Head of caudate nucleus (tissue), 42 donors: Measurements from ENCODE around the gene AP3D1.
A peak's percentile ranks its signal among the peaks of the same experiment; 100 is the strongest.
"Not testable (repeated sequence)": the region's sequence is repeated elsewhere in the genome, so short reads cannot be mapped to it uniquely, and the experiment has no call there.

Experiments used
- DNase-seq, 42 donors: peaks; one replicate each; pipeline versions ENCODE4 v3.0.0 to v3.0.0-alpha.2; 2020 to 2021; ENCODE audit warnings: mixed read lengths in 7 of 42
- intact Hi-C: fragments of 100-400 bp; cut with DNase I; formaldehyde crosslinking; loops from one replicate; pipeline ENCODE4 v1.15.0; 2022

Gene AP3D1

DNA sequence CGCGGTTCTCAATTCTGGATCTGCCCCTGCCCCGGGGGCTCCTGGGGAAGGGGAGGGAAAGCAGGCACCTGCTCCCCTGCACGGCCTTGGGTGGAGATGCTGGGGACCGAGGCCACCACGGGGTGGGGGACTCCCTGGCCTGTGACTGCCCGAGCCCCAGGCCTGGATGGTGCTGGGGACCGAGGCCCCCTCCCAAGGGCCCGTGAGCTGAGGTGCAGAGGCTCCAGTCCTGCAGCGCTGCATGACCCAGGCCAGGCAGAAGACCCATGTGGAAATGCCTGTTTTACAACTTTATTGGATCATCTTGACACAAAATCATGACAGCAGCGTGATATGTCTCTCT lies 50.7 kb downstream of the AP3D1 start:
- DNase-seq, result no peak
- intact Hi-C loops, result loop anchor here (5.0 kb wide), 1 partner anchor 47 kb away; no protein-coding TSS in a partner anchor

DNA sequence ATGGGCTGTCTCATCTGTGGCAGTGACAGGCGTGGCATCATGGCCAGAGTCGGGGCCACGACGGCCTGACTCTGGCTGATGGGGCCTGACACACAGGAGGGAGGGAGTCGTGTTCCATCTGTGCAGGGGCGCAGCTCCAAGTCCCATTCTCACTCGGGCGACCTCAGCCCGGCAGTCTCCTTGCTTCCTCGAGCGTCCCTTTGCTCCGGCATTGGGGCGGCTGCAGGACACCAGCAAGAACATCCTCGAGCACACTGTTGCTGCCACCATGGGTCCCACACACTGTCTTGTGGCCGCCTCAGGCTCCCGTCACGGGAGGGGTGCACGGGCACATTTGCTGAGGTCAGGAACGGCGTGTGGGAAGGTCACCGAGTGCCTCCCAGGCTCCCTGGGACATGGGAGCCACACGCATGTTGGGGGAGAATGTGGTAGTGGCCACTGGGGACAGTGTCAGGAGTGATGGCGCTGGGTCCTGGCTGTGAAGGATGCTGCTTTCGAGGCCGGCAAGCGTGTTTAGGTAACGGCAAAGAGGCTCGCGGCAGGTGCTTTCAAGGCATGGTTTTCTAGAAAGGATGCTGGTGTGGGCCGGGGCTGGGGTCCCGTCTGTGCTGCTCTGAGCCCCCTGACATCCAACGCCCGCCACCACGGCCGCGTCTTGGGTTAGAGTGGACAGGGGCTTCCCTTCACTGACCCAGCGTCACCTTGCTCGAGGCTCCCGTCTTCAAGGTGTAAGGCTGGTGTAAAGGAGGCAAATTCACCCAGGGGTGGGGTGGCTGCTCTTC lies 51.2 kb downstream of the AP3D1 start:
- no peak for DNase-seq
- intact Hi-C loops, result loop anchor here (5.0 kb wide), 1 partner anchor 47 kb away; no protein-coding TSS in a partner anchor

DNA sequence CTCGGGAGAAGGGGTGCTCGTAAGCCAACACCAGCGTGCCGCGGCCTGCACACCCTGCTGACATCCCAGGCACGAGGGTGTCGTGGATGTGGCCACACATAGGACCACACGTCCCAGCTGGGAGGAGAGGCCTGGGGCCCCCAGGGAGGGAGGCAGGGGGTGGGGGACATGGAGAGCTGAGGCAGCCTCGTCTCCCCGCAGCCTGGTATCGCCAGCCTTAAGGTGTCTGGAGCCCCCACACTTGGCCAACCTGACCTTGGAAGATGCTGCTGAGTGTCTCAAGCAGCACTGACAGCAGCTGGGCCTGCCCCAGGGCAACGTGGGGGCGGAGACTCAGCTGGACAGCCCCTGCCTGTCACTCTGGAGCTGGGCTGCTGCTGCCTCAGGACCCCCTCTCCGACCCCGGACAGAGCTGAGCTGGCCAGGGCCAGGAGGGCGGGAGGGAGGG lies 52.3 kb downstream of the AP3D1 start:
- DNase-seq, result no peak
- intact Hi-C loops, result no loop called here

DNA sequence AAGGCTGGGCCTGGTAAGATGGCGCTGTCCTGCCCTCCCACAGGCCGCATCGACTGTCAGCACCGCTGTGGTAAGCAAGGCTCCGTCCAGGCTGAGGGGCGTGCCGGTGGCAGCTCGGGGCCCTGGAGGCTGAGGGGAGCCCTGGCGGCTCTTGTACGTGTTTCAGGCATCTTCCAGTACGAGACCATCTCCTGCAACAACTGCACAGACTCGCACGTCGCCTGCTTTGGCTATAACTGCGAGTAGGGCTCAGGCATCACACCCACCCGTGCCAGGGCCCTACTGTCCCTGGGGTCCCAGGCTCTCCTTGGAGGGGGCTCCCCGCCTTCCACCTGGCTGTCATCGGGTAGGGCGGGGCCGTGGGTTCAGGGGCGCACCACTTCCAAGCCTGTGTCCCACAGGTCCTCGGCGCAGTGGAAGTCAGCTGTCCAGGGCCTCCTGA lies 53.5 kb downstream of the AP3D1 start:
- intact Hi-C loops, result no loop called here
- no peak for DNase-seq

DNA sequence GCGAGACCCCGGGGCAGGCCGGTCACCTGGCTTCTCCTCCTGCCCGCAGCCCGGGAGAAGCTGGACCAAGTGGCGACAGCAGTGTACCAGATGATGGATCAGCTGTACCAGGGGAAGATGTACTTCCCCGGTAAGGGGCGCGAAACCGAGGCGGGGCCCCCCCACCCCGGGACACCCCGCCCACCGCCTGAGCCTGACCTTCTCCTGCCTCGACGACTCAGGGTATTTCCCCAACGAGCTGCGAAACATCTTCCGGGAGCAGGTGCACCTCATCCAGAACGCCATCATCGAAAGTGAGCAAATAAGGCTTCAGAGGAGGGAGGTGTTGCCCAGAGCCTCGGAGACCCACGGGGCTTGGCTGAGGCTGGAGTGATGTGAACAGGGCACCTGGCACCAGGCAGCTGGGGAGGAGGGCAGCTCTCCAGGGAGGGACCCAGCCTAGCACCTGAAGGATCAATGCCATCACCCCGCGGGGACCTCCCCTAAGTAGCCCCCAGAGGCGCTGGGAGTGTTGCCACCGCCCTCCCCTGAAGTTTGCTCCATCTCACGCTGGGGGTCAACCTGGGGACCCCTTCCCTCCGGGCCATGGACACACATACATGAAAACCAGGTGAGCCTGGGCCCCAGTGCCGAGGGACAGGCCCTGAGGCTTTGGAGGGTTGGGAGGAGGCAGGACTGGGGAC lies 54.0 kb downstream of the AP3D1 start:
- DNase-seq, result no peak
- intact Hi-C loops, result no loop called here

DNA sequence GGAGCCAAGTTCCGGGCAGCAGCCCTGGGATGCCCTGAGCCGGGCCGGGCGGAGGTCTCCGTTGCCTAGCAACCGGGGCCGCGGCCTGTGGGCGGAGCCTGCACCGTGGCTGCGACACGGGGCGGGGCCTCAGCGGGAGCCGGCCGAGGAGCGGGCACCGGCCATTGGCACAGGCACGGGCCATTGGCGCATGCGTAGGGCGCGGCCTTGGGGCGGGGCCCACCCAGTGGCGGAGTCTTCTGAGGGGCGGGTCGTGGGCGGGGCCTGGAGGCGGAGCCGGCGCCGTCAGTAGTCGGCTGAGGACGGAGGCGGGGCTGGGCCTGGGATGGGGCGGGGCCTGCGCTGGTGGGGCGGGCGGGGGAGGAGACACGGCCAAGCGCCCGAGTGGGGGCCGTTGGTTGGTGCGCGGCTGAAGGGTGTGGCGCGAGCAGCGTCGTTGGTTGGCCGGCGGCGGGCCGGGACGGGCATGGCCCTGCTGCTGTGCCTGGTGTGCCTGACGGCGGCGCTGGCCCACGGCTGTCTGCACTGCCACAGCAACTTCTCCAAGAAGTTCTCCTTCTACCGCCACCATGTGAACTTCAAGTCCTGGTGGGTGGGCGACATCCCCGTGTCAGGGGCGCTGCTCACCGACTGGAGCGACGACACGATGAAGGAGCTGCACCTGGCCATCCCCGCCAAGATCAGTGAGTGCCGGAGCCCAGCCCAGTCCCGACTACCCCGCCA lies 54.7 kb downstream of the AP3D1 start, which contains the start of gene IZUMO4:
TSS of gene IZUMO4 (plus strand) at position 436 of the 723 bp plus-strand sequence. CDS start at position 467, 31 bp downstream.
- intact Hi-C loops, result no loop called here
- peak; percentile 96 to 100 (median 99) for DNase-seq

DNA sequence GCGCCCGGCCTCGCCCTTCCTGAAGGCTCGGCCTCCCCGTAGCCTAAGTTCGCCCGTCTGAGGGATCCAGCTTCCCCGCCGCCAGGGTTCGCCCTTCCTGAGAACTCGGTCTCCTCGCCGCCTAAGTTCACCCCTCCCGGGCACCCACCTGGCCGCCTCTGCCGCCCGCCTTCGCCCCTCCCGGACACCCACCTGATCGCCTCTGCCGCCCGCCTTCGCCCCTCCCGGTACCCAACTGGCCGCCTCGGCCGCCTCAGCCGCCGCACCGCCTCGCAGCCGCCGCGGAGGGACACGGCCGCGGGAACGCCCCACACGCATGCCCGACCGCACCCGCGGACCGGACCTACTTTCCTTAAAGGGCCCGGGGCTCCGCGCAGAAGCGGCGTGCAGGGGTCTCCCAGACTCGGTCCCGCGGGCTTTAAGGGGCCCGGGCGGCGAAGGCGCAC lies 55.3 kb downstream of the AP3D1 start, which contains the start of gene MOB3A:
TSS of gene MOB3A (minus strand) at position 293 of the 446 bp plus-strand sequence. CDS start 17,766 bp downstream, outside the sequence.
- DNase-seq, result peak in 23 of 42 donors; percentile 61 to 93 (median 85)
- intact Hi-C loops, result no loop called here

DNA sequence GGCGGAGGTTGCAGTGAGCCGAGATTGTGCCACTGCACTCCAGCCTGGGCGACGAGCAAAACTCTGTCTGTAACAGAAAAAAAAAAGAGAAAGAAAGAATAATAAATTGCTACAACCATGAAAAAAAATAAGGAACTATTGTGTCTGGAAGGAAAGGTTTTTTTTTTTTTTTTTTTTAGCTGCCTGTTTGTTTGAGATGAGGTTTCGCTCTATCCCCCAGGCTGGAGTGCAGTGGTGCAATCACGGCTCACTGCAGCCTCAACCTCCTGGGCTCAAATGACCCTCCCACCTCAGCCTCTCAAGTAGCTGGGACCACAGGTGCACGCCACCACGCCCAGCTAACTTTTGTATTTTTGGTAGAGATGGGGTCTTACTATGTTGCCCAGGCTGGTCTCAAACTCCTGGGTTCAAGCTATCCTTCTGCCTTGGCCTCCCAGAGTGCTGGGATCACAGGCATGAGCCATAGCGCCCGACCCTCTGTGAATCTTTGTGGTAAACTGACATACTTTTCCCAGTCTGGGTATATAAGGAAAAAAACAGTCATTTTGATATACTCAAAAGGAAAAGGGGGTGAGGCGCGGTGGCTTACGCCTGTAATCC lies 59.3 kb downstream of the AP3D1 start:
- intact Hi-C loops, DNase-seq: not testable (repeated sequence)

DNA sequence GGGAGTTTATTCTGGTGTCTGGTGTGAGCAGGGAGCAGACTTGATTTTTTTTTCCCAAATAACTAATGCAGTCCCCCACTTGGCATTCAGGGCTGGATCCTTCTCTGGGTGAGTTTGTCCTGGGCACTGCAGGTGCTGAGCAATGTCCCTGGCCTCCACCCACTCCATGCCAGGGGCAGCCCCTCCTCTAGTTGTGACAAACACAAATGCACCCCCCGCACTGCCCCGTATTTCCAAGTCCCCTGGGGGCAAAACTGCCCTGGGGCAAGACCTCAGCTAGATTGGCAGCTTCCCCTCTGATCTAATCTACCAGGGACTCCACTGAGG lies 61.7 kb downstream of the AP3D1 start:
- no peak for DNase-seq
- intact Hi-C loops, result no loop called here

DNA sequence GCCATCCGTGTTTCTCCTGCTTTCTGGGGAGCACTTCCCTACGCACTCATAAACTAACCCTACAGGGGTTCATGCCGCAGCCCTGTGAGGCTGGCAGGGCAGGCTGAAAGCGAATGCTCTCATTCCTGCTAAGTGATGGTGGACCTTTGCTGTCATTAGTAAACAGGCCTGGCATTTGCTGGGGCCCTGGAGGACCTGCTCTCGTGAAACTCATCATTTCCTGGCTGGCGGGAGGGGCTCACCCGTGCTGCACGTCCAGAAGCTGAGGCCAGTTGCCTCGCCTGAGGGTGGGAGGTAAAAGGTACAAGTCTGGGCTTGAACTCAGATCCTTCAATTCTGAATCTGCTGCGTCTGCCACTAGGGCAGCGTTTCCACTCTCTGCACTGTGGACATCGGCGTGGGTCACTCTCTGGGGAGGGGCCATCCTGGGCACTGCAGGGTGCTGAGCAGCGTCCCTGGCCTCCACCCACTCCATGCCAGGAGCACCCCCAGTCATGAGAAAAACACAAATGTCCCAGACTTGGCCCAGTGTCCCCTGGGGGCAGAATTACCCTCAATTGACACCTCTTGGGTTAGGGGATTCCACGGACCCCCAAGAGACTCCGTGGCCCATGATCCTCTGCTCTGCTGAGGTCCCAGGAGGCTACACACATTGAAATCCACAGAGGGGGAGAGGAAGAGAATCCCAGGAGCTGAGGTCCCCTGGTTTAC lies 62.2 kb downstream of the AP3D1 start:
- intact Hi-C loops, result no loop called here
- DNase-seq, result no peak

DNA sequence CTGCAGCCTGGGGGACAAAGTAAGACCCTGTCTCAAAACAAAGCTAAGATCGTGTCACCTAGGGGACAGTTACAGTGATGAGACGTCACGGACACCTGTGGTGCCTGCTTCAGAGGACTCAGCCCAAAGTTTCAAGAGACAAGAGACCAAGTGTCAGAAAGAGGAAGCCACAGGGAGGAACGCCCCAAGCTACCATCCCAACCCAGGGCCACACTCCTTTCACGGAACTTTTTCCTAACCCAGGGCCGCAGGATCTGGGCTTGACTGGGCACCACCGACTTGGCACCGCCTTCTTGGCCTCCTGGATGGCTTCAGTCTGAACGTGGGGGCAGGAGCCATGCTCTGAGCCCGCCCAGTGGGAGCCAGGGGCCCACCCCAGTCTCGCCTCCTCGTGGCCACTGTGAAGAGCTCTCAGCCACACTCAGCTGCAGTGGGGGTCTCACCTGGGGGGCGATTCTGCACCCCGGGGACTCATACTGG lies 63.7 kb downstream of the AP3D1 start:
- intact Hi-C loops, result no loop called here
- DNase-seq, result no peak

DNA sequence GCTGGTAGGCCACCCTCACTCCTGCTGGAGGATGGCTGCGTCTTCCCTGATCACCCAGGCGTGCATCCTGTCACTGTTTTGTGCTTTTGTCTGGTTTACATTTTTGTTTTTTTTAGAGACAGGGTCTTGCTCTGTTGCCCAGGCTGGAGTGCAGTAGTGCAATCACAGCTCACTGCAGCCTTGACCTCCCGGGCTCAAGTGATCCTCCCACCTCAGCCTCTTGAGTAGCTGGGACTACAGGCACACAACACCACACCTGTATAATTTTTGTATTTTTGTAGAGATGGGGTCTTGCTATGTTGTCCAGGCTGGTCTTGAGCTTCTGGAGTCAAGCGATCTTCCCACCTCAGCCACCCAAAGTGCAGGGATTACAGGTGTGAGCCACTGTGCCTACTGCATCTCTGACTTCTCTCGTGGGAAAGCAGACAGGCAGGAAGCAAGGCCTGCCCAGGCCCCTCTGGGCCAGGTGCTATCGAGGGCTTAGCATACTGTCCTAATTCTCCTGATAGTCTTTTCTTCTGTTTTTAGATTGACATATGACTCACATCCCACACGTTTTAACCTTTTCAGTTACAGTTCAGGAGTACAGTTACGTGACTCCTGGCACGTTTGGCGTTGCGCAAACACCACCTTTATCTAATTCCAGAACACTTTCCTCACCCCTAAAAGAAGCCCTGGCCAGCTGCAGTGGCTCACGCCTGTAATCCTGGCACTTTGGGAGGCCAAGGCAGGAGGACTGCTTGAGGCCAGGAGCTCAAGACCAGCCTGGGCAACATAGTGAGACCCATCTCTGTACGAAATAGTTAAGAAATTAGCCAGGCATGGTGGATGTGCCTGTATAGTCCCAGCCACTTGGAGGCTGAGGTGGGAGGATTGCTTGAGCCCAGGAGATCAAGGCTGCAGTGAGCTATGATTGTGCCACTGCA lies 64.4 kb downstream of the AP3D1 start:
- DNase-seq, intact Hi-C loops: not testable (repeated sequence)

DNA sequence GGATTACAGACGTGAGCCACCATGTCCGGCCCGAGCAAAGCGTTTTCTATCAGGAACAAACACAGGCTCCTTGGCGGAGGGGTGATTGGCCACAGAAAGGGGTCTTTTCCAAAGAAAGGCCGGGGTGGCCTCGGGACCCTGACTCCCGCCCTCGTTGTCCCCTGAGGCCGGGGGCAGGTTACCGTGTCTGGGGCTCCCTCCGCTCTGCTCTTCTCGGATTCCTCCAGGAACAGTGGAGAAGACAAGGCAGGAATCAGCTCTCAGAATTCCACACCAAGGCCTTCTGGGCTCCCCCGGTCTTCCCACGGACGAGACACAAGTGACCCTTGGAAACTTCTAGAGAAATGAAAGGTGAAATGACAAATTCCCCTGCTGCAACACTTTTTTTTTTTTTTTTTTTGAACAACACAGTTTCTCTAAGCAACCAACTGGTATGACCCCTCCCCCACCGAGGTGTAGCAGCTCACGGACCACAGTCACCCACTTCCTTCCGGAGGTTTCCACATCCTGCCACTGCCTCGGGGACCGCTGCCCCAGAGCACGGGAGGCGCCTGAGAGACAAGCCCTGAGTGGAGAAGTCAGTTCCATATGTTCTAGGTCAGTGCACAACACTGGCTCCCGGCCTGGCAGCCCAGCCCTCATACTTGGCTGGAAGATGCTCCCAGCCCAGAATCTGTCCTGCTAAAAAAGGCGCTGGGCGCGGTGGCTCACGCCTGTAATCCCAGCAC lies 66.2 kb downstream of the AP3D1 start:
- intact Hi-C loops, result no loop called here
- peak in 10 of 42 donors; percentile 29 to 68 (median 50) for DNase-seq

DNA sequence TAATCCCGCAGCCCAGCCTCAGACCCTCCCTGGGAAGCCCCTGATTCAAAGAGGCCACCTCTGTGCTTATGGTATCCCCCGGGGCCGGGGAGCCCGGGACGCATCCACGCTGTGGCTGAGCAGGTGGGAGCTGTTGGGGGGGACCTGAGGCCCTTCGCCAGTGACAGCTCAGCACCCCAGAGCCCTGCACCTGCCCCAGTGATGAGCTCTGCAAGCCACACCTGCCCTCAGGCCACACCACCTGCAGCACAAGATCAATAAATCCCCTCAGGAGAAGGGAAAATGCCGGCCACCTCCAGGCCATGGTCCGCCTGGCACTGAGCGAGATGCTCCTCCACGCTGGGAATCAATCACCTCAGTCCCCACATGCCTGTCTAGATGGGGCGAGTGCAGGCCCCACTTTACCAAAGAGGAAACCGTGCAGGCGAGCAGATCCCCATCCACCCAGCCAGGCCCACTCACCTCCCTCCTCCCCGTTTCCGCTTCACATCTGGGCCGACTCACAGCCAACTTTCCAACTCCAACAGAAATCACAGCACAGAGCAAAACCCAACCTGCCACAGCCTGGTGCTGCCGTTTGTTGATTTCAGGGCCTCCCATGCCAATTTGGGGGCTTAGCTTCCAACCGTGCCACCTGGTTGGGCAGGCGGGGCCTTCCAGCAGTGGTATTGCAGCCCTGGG lies 68.1 kb downstream of the AP3D1 start:
- intact Hi-C loops, result no loop called here
- DNase-seq, result no peak

DNA sequence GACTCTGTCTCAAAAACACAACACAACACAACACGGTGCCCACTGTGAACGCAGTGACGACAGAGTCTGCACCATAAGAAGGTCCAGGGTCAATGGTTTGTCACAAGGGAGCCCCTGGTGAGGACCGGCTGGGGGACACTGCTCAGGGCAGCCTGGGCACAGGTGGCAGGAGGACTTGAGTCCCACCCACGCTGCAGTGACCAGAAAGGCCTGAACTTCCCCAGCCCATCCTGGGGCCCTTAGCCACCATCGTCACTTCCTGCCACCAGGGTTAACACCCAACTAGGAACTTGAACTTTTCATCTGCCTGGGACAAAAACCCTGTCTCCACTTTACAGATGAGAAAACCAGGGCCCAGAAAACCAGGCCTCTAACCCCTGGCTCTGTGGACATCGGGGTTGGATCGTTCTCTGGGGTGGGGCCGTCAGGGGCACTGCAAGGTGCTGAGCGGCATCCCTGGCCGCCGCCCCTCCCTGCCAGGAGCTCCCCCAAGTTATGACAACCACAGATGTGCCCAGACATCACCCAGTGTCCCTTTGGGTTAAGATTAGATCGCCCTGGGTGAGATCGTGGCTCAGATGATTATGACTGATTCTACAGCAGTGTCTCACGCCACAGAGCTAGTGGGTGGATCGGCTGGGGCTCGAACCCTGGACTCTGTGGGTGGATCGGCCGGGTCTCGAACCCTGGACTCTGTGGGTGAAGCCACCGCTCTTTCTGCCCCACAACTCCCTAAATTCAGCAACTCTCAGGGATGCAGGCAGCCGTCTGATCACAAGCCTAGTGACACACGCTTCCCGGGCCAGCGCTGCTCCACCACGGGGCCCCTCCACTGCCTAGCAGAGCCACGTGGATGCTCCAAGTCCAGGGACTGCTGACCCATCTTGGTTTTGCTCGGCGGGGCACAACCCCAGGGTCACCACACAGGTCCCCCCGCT lies 69.2 kb downstream of the AP3D1 start:
- intact Hi-C loops, result no loop called here
- DNase-seq, result no peak
